ENCODE measurements around the gene RNF213.

RNF213 gene

DNA sequence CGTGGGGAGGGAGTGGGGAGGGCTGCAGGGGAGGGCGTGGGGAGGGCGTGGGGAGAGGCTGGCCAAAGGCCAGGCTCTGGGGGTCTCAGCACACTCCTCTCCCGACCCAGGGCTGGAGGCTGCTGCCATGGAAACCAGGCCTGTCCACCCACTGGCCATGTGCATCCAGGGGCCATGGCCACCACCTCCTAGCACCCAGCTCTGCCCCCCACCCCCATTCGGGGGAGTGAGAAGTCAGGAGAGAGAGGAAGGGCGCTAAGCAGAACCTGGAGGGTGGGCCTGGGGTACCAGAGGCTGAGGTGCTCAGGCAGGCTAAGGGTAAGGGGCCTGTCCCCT lies 184.0 kb downstream of the RNF213 start:
- Histone ChIP-seq H4K20me1 (ENCODE audit: insufficient read depth, low read length) (no peaks in the 10 kb centered on the region), H3K4me1 (ENCODE audit: low read length) (no peaks in the 10 kb centered on the region), H3K9me2 (replicated peaks; ENCODE audit: insufficient read depth, low read length) (no peaks in the 10 kb centered on the region), H3K27me3 (replicated peaks; ENCODE audit: insufficient read depth, low read length) (peaks cover 87% of the 10 kb centered on the region), H3F3A (ENCODE audit: insufficient read depth, low read length) (no peaks in the 10 kb centered on the region), H3K9ac (ENCODE audit: low read length) (no peak overlapping the region), H3K9me3 (replicated peaks; ENCODE audit: insufficient read depth, low read length) (no peaks in the 10 kb centered on the region), H3K79me2 (ENCODE audit: low read length) (no peaks in the 10 kb centered on the region), H3K4me2 (ENCODE audit: low read depth, low read length) (no peak overlapping the region), H3K27ac (ENCODE audit: low read length) (no peak overlapping the region), H3K4me3 (ENCODE audit: low read length) (no peak overlapping the region), H3K36me3 (replicated peaks; ENCODE audit: insufficient read depth, low read length) (no peaks in the 10 kb centered on the region), H2AFZ (ENCODE audit: low read length) (no peak overlapping the region)
- DNase-seq, result no peak
- TF ChIP-seq EZH2phosphoT487 (IDR thresholded peaks at IDR 0.05; ENCODE audit: low read length) (no peak), CTCF (IDR thresholded peaks at IDR 0.05; ENCODE audit: low read length) (no peak), EZH2 (optimal IDR thresholded peaks at IDR 0.05; ENCODE audit: low read depth, low read length) (no peak)

DNA sequence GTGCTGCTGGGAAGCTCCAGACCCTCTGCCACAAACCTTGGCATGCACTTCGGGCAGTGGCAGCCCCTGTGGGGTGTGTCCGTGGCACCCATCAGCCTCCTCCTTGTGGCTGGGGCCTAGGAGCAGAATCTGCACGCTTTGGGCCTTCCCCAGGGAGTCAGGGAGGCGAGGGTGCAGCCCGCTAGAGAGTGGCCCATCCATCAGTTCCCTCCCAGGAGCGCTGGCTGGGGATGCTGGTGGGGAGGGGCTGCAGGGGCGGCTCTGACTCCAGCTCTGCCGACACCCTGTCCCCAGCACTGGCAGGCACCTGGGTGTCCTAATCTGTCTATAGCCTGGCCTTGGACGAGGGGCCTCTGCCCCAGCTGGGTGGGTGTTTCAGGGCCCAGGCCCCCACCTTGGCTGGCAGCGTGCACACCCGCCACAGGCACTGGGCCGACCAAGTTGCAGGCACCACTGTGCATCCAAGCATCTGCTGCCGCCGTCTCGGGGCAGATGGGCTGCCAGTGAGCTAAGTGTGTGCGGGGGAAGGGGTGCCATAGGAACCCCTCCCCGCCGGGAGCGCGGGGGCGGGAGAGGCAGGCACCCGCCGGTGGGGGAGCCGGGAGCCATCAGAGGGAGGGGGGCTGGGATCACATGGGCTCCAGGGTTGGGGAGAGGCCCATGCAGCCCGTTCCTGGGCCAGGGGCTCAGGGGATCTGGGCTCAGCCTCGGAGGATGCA lies 184.5 kb downstream of the RNF213 start:
- no peaks in the 10 kb centered on the region for H3K79me2 ChIP-seq (ENCODE audit: low read length)
- DNase-seq, result no peak
- H3K9me3 ChIP-seq (replicated peaks; ENCODE audit: insufficient read depth, low read length), result no peaks in the 10 kb centered on the region
- no peak overlapping the region for H3K27ac ChIP-seq (ENCODE audit: low read length)
- no peaks in the 10 kb centered on the region for H4K20me1 ChIP-seq (ENCODE audit: insufficient read depth, low read length)
- no peak overlapping the region for H3K4me2 ChIP-seq (ENCODE audit: low read depth, low read length)
- H3K4me3 ChIP-seq (ENCODE audit: low read length), result no peak overlapping the region
- no peak for TF ChIP-seq CTCF (IDR thresholded peaks at IDR 0.05; ENCODE audit: low read length)
- TF ChIP-seq EZH2 (optimal IDR thresholded peaks at IDR 0.05; ENCODE audit: low read depth, low read length), result no peak
- no peak for TF ChIP-seq EZH2phosphoT487 (IDR thresholded peaks at IDR 0.05; ENCODE audit: low read length)
- no peaks in the 10 kb centered on the region for H3F3A ChIP-seq (ENCODE audit: insufficient read depth, low read length)
- H3K4me1 ChIP-seq (ENCODE audit: low read length), result no peaks in the 10 kb centered on the region
- no peaks in the 10 kb centered on the region for H3K36me3 ChIP-seq (replicated peaks; ENCODE audit: insufficient read depth, low read length)
- no peak overlapping the region for H3K9ac ChIP-seq (ENCODE audit: low read length)
- no peaks in the 10 kb centered on the region for H3K9me2 ChIP-seq (replicated peaks; ENCODE audit: insufficient read depth, low read length)
- H3K27me3 ChIP-seq (replicated peaks; ENCODE audit: insufficient read depth, low read length), result peaks cover 87% of the 10 kb centered on the region
- H2AFZ ChIP-seq (ENCODE audit: low read length), result no peak overlapping the region

DNA sequence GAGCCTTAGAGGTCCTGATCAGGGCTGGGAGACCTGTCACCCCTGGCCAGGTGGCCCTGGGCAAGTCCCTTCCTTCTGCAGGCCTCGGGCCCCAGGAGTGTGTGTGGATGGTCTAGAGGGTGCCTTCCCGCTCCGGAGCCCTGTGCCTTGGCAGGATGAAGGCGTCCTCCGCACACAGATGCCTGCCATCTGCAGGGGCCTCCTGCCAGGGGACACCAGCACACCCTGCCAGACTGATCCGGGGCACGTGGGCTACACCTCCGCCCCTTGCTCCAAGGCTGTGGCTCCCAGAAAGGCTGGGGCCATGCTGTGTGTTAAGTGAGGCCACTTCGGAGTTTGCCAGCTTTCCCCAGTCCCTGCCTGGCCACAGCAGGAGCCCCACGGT lies 185.1 kb downstream of the RNF213 start:
- TF ChIP-seq EZH2phosphoT487 (IDR thresholded peaks at IDR 0.05; ENCODE audit: low read length), result no peak
- no peaks in the 10 kb centered on the region for H3K9me2 ChIP-seq (replicated peaks; ENCODE audit: insufficient read depth, low read length)
- no peak overlapping the region for H2AFZ ChIP-seq (ENCODE audit: low read length)
- no peak for DNase-seq
- no peaks in the 10 kb centered on the region for H4K20me1 ChIP-seq (ENCODE audit: insufficient read depth, low read length)
- H3F3A ChIP-seq (ENCODE audit: insufficient read depth, low read length), result no peaks in the 10 kb centered on the region
- no peak overlapping the region for H3K4me2 ChIP-seq (ENCODE audit: low read depth, low read length)
- no peak overlapping the region for H3K9ac ChIP-seq (ENCODE audit: low read length)
- no peak overlapping the region for H3K27ac ChIP-seq (ENCODE audit: low read length)
- H3K4me1 ChIP-seq (ENCODE audit: low read length), result no peaks in the 10 kb centered on the region
- H3K36me3 ChIP-seq (replicated peaks; ENCODE audit: insufficient read depth, low read length), result no peaks in the 10 kb centered on the region
- no peak overlapping the region for H3K4me3 ChIP-seq (ENCODE audit: low read length)
- H3K79me2 ChIP-seq (ENCODE audit: low read length), result no peaks in the 10 kb centered on the region
- H3K9me3 ChIP-seq (replicated peaks; ENCODE audit: insufficient read depth, low read length), result no peaks in the 10 kb centered on the region
- H3K27me3 ChIP-seq (replicated peaks; ENCODE audit: insufficient read depth, low read length), result peaks cover 87% of the 10 kb centered on the region

DNA sequence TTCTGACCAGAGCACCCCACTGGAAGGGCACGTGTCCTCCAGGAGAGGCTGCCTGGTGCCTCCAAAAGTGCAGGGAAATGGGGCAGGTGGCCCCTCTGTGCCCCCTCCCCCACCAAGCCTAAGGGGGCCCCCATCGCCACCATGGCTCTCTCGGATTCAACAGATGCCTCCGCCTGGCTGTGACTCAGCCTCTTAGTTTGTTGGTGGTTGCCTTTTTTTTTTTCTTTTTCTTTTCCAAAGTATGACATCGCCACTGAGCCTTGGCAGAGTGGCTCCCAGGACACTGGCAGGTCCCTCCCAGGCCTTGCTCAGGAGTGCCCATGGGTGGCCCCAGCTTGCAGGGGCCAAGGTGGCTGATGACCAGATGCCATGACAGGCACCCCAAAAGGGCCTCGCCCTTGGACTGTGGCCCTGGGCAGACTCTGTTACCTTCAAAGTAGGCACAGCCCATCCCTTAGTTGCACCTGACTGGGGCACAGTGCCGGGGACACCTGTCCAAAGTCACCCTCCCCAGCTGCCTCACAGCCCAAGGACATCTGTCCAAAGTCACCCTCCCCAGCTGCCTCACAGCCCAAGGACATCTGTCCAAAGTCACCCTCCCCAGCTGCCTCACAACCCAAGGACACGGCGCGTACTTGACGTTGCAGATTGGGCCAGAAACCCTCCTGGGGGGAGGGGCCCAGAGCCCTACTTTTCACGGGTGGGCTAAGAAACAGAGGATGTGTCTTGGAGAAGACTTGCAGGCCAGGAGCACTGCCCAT lies 186.2 kb downstream of the RNF213 start:
- H3K79me2 ChIP-seq (ENCODE audit: low read length), result no peaks in the 10 kb centered on the region
- H3K9ac ChIP-seq (ENCODE audit: low read length), result no peak overlapping the region
- H3K9me2 ChIP-seq (replicated peaks; ENCODE audit: insufficient read depth, low read length), result no peaks in the 10 kb centered on the region
- peaks cover 88% of the 10 kb centered on the region for H3K27me3 ChIP-seq (replicated peaks; ENCODE audit: insufficient read depth, low read length)
- H2AFZ ChIP-seq (ENCODE audit: low read length), result no peak overlapping the region
- no peak overlapping the region for H3K27ac ChIP-seq (ENCODE audit: low read length)
- no peaks in the 10 kb centered on the region for H3K4me1 ChIP-seq (ENCODE audit: low read length)
- H3F3A ChIP-seq (ENCODE audit: insufficient read depth, low read length), result no peaks in the 10 kb centered on the region
- H3K4me3 ChIP-seq (ENCODE audit: low read length), result no peak overlapping the region
- H3K4me2 ChIP-seq (ENCODE audit: low read depth, low read length), result no peak overlapping the region
- no peaks in the 10 kb centered on the region for H4K20me1 ChIP-seq (ENCODE audit: insufficient read depth, low read length)
- H3K36me3 ChIP-seq (replicated peaks; ENCODE audit: insufficient read depth, low read length), result no peaks in the 10 kb centered on the region
- no peak for DNase-seq
- TF ChIP-seq EZH2phosphoT487 (IDR thresholded peaks at IDR 0.05; ENCODE audit: low read length) (no peak), CTCF (IDR thresholded peaks at IDR 0.05; ENCODE audit: low read length) (no peak), EZH2 (optimal IDR thresholded peaks at IDR 0.05; ENCODE audit: low read depth, low read length) (no peak)
- no peaks in the 10 kb centered on the region for H3K9me3 ChIP-seq (replicated peaks; ENCODE audit: insufficient read depth, low read length)
